H9 (cell line): ENCODE results near the gene RUNX2. TPM values are rescaled to one million over a fixed set of nuclear protein-coding genes. Genes with fewer than 3 reads are reported as not detected.

Experiments used
- DNase-seq: peaks from one replicate; pipeline ENCODE4 v3.0.0-alpha.2; 2017
- H2AFZ ChIP-seq: one replicate; pipeline ENCODE4 v1.6.1; 2013; ENCODE audit warnings: mild to moderate bottlenecking, low read length, control low read depth, moderate library complexity
- H2AK5ac ChIP-seq: 2 replicates; pipeline ENCODE4 v1.6.1; 2013; ENCODE audit warnings: low read length, control low read depth, mixed read lengths; ENCODE audit not compliant: insufficient read length
- H2BK120ac ChIP-seq: one replicate; pipeline ENCODE4 v1.6.1; 2013; ENCODE audit warnings: low read depth, mild to moderate bottlenecking, low read length, control low read depth, inconsistent platforms; ENCODE audit not compliant: poor library complexity, severe bottlenecking
- H2BK12ac ChIP-seq: 2 replicates; pipeline ENCODE4 v1.6.1; 2013; ENCODE audit warnings: low read length, control low read depth, mixed read lengths, low read depth; ENCODE audit not compliant: insufficient read length
- H2BK15ac ChIP-seq: 2 replicates; pipeline ENCODE4 v1.6.1; 2013; ENCODE audit warnings: low read depth, low read length, control low read depth
- H2BK20ac ChIP-seq: one replicate; pipeline ENCODE4 v1.6.1; 2013; ENCODE audit warnings: low read depth, mild to moderate bottlenecking, low read length, control low read depth, inconsistent platforms; ENCODE audit not compliant: poor library complexity, severe bottlenecking
- H2BK5ac ChIP-seq: 2 replicates; pipeline ENCODE4 v1.6.1; 2013; ENCODE audit warnings: low read length, control low read depth, mixed read lengths; ENCODE audit not compliant: insufficient read length
- H3K14ac ChIP-seq: 2 replicates; pipeline ENCODE4 v1.6.1; 2013; ENCODE audit warnings: low read length, control low read depth; ENCODE audit not compliant: insufficient read depth
- H3K18ac ChIP-seq: 2 replicates; pipeline ENCODE4 v1.6.1; 2013; ENCODE audit warnings: low read depth, mild to moderate bottlenecking, mixed read lengths, low read length, control low read depth; ENCODE audit not compliant: insufficient read length
- H3K23ac ChIP-seq: 2 replicates; pipeline ENCODE4 v1.6.1; 2013; ENCODE audit warnings: low read length, control low read depth, mixed read lengths, low read depth; ENCODE audit not compliant: insufficient read length
- H3K23me2 ChIP-seq: 2 replicates; pipeline ENCODE4 v1.6.1; 2013; ENCODE audit warnings: low read depth, mild to moderate bottlenecking, mixed read lengths, low read length, control low read depth; ENCODE audit not compliant: insufficient read length, poor library complexity, severe bottlenecking
- H3K27ac ChIP-seq: 2 replicates; pipeline ENCODE4 v1.5.1; 2013; ENCODE audit warnings: low read length, control low read depth, mixed read lengths, low read depth; ENCODE audit not compliant: insufficient read length
- H3K27me3 ChIP-seq: 2 replicates; pipeline ENCODE4 v1.6.1; 2013; ENCODE audit warnings: low read length, control low read depth, inconsistent platforms; ENCODE audit not compliant: insufficient read depth
- H3K4ac ChIP-seq: 2 replicates; pipeline ENCODE4 v1.6.1; 2013; ENCODE audit warnings: low read depth, mild to moderate bottlenecking, control low read depth, inconsistent platforms, low read length, moderate library complexity
- H3K4me1 ChIP-seq: 2 replicates; pipeline ENCODE4 v1.6.1; 2013; ENCODE audit warnings: low read length, control low read depth, inconsistent platforms; ENCODE audit not compliant: insufficient read depth
- H3K4me2 ChIP-seq: 2 replicates; pipeline ENCODE4 v1.6.1; 2013; ENCODE audit warnings: low read length, control low read depth, mixed read lengths; ENCODE audit not compliant: insufficient read length, insufficient read depth
- H3K56ac ChIP-seq: 2 replicates; pipeline ENCODE4 v1.6.1; 2013; ENCODE audit warnings: low read depth, mild to moderate bottlenecking, mixed read lengths, low read length, control low read depth; ENCODE audit not compliant: insufficient read length
- H3K79me1 ChIP-seq: 2 replicates; pipeline ENCODE4 v1.6.1; 2013; ENCODE audit warnings: low read depth, mild to moderate bottlenecking, moderate library complexity, low read length, control low read depth, inconsistent platforms; ENCODE audit not compliant: insufficient read depth, poor library complexity, severe bottlenecking
- H3K79me2 ChIP-seq: 2 replicates; pipeline ENCODE4 v1.6.1; 2013; ENCODE audit warnings: low read length, control low read depth, inconsistent platforms; ENCODE audit not compliant: insufficient read depth
- H3K9ac ChIP-seq: 2 replicates; pipeline ENCODE4 v1.6.1; 2013; ENCODE audit warnings: low read length, control low read depth, mixed read lengths; ENCODE audit not compliant: insufficient read length; ENCODE audit errors: extremely low read depth
- H3K9me3 ChIP-seq: one replicate; pipeline ENCODE4 v1.6.1; 2013; ENCODE audit warnings: low read depth, low read length, inconsistent platforms; ENCODE audit not compliant: control insufficient read depth
- H3T11ph ChIP-seq: one replicate; pipeline ENCODE4 v1.6.1; 2013; ENCODE audit warnings: mild to moderate bottlenecking, low read length, control low read depth, inconsistent platforms
- H4K20me1 ChIP-seq: one replicate; pipeline ENCODE4 v1.6.1; 2013; ENCODE audit not compliant: control insufficient read depth, insufficient read length, insufficient read depth
- H4K5ac ChIP-seq: 2 replicates; pipeline ENCODE4 v1.6.1; 2013; ENCODE audit warnings: low read depth, mild to moderate bottlenecking, mixed read lengths, low read length, control low read depth; ENCODE audit not compliant: insufficient read length
- H4K8ac ChIP-seq: replicated peaks from 2 replicates; pipeline ENCODE4 v1.6.1; 2013; ENCODE audit warnings: low read length, control low read depth, mixed read lengths, low read depth; ENCODE audit not compliant: insufficient read length
- H4K91ac ChIP-seq: 2 replicates; pipeline ENCODE4 v1.6.1; 2013; ENCODE audit warnings: low read depth, mild to moderate bottlenecking, moderate library complexity, mixed read lengths, low read length, control low read depth; ENCODE audit not compliant: insufficient read length
- H3K27ac Mint-ChIP-seq, 3 experiments: 2 replicates in 2 of 3; 3 replicates in 1 of 3; pipeline ENCODE4 v1.8.0; 2020 to 2021; ENCODE audit warnings: mixed read lengths in 3 of 3, mild to moderate bottlenecking in 1 of 3, moderate library complexity in 1 of 3
- H3K27me3 Mint-ChIP-seq: 2 replicates; pipeline ENCODE4 v1.8.0; 2021; ENCODE audit warnings: low read depth, mild to moderate bottlenecking, moderate library complexity, mixed read lengths
- H3K36me3 Mint-ChIP-seq, 3 experiments: 2 replicates in 2 of 3; 3 replicates in 1 of 3; pipeline ENCODE4 v1.8.0; 2020 to 2021; ENCODE audit warnings: low read depth in 3 of 3, mixed read lengths in 3 of 3; ENCODE audit not compliant: insufficient read depth in 1 of 3
- H3K4me1 Mint-ChIP-seq, 2 experiments: 2 replicates each; pipeline ENCODE4 v1.8.0; 2020; ENCODE audit warnings: mixed read lengths in 2 of 2
- H3K4me3 Mint-ChIP-seq, 2 experiments: 2 replicates in 1 of 2; 3 replicates in 1 of 2; pipeline ENCODE4 v1.8.0; 2020 to 2021; ENCODE audit warnings: mild to moderate bottlenecking in 2 of 2, mixed read lengths in 2 of 2, moderate library complexity in 1 of 2
- H3K9me3 Mint-ChIP-seq, 2 experiments: 2 replicates in 1 of 2; 3 replicates in 1 of 2; pipeline ENCODE4 v1.8.0; 2020; ENCODE audit warnings: mild to moderate bottlenecking in 2 of 2, mixed read lengths in 2 of 2, moderate library complexity in 1 of 2
- WGBS: extraction: QIAGEN DNeasy Blood & Tissue Kit; methylation state at CpG from one replicate; pipeline ENCODE4 v1.1.7; 2013; ENCODE audit warnings: missing lambda C conversion rate, low lambda C conversion rate, mixed read lengths; ENCODE audit not compliant: insufficient read length; ENCODE audit errors: extremely low coverage; 5-methylcytosine and 5-hydroxymethylcytosine counted together
- total RNA-seq: library from RNA; stranded (reverse); gene quantifications from 2 replicates; pipeline ENCODE4 v1.2.1, GENCODE V29; 2021
- TF ChIP-seq, protein P1 (sequence below): fragments of 200-600 bp; sonication (generic); conservative IDR thresholded peaks from 3 replicates; pipeline ENCODE4 v1.8.0; 2021; ENCODE audit warnings: antibody characterized with exemption, mild to moderate bottlenecking

RUNX2 gene
- total RNA-seq, 1 experiment from 2014 or later, result 0.15 TPM

DNA sequence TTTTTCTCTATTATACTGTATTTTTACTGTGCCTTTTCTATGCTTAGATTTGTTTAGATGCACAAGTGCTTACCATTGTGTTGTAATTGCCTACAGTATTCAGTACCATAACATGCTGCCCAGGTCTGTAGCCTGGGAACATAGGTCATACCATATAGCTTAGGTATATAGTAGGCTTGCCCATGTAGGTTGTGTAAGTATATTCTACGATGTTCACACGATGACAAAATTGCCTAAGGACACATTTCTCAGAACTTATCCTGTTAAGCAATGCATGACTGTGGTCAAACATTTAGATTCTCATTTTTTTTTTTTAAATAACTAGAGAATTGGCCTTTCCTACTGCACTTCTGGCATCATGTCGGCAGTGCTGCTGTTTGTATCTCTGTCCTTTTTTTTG lies 303.3 kb downstream of the RUNX2 start:
- no peaks in the 10 kb centered on the region for H3K9me3 Mint-ChIP-seq
- Histone ChIP-seq H2BK120ac (no peak overlapping the region), H2BK20ac (no peak overlapping the region), H2AFZ (no peak overlapping the region), H3T11ph (no peak overlapping the region), H3K27ac (no peak overlapping the region), H3K14ac (no peak overlapping the region), H2BK5ac (no peak overlapping the region), H3K9me3 (no peaks in the 10 kb centered on the region), H3K4me2 (no peak overlapping the region), H3K9ac (no peak overlapping the region), H3K4ac (no peak overlapping the region), H4K8ac (no peak overlapping the region), H3K79me1 (no peaks in the 10 kb centered on the region), H4K91ac (no peak overlapping the region), H4K20me1 (no peaks in the 10 kb centered on the region), H3K27me3 (no peaks in the 10 kb centered on the region), H2AK5ac (no peak overlapping the region), H3K79me2 (no peaks in the 10 kb centered on the region), H3K23me2 (no peaks in the 10 kb centered on the region), H3K56ac (no peak overlapping the region), H2BK12ac (no peak overlapping the region), H4K5ac (no peak overlapping the region), H3K4me1 (no peaks in the 10 kb centered on the region), H3K18ac (no peak overlapping the region), H3K23ac (no peak overlapping the region), H2BK15ac (no peak overlapping the region)
- TF ChIP-seq, protein P1, sequence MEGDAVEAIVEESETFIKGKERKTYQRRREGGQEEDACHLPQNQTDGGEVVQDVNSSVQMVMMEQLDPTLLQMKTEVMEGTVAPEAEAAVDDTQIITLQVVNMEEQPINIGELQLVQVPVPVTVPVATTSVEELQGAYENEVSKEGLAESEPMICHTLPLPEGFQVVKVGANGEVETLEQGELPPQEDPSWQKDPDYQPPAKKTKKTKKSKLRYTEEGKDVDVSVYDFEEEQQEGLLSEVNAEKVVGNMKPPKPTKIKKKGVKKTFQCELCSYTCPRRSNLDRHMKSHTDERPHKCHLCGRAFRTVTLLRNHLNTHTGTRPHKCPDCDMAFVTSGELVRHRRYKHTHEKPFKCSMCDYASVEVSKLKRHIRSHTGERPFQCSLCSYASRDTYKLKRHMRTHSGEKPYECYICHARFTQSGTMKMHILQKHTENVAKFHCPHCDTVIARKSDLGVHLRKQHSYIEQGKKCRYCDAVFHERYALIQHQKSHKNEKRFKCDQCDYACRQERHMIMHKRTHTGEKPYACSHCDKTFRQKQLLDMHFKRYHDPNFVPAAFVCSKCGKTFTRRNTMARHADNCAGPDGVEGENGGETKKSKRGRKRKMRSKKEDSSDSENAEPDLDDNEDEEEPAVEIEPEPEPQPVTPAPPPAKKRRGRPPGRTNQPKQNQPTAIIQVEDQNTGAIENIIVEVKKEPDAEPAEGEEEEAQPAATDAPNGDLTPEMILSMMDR, result no peak
- no peak for DNase-seq
- no peak overlapping the region for H3K27ac Mint-ChIP-seq
- peaks cover 0 to 10% of the 10 kb centered on the region in 2 experiments; a peak in 2 of 4 replicates for H3K4me1 Mint-ChIP-seq
- peaks cover 2% of the 10 kb centered on the region; the same call in 1 of the 2 replicates for H3K27me3 Mint-ChIP-seq
- no CpG with 5 or more reads among the region's 3 CpGs for WGBS
- H3K4me3 Mint-ChIP-seq, result no peak overlapping the region
- H3K36me3 Mint-ChIP-seq, result no peaks in the 10 kb centered on the region
